ENCODE data around the gene UBASH3B. TPM values are rescaled to one million over a fixed set of nuclear protein-coding genes. Genes with fewer than 3 reads are reported as not detected.

Gene UBASH3B
- total RNA-seq, 1 experiment from 2014 or later, result 19.3 TPM

DNA sequence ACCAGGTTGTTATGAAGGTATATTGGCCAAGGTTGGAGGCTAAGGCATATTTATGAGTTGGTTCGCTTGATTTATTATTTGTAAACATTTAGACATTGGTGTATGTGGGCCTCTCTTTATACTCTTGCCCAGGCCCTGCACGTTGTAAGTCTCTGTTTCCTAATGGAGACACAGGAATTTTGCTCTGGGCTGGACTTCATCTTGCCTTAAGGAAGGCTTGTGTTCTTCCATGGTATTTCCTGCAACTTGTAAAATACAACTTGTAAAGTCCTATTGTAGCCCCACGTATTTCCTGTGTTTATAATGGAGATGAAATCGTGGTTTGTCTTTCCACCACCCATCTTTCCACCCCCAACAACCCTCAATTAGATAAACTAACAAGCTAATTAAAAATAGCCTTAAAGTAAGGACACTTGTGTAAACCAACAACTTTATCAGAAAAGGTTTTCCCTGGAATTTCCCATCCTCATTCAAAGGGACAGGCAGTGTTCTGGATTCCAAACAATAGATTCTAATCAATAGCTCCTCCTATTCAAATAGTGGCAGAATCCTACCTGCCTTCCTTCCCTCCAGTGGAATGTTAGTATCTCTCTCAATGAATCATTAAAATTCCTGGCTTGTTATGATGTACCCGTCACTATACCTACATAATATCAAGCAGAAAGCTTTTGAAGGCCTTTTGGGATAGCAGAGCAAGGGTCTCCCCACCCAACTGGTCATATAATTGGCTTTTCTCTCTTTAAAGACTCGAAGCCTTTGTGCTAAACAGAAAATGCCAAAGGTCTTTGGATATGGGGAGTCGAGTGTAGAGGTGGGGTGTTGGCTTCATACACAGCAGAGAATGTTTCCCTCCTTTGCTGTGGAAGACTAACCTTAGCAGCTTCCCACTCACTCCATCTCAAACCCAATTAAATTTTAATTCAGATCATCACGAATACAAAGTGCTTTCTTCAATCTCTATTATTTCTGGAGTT lies 77.1 kb downstream of the UBASH3B start:
- peak; percentile 72 for DNase-seq (ENCODE audit: low read depth)

DNA sequence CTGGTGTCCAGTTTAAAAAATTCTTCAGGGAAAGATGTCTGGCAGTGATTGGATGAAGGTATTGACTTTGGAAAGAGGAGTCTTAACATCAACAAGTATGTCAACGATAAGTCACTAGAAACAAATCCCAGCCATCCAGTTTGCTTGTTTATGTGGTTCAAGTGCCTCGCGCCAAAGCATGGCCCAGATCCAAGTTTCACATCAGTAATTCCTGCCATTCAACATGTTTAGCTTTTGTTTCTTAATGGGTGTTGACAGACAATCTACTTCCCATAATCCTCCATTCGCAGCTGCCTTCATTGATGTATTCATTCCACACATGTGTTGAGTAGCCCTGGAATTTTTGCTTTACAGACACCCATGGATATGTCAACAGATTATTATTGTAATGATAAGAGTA lies 77.8 kb downstream of the UBASH3B start:
- peak; percentile 62 for DNase-seq (ENCODE audit: low read depth)

DNA sequence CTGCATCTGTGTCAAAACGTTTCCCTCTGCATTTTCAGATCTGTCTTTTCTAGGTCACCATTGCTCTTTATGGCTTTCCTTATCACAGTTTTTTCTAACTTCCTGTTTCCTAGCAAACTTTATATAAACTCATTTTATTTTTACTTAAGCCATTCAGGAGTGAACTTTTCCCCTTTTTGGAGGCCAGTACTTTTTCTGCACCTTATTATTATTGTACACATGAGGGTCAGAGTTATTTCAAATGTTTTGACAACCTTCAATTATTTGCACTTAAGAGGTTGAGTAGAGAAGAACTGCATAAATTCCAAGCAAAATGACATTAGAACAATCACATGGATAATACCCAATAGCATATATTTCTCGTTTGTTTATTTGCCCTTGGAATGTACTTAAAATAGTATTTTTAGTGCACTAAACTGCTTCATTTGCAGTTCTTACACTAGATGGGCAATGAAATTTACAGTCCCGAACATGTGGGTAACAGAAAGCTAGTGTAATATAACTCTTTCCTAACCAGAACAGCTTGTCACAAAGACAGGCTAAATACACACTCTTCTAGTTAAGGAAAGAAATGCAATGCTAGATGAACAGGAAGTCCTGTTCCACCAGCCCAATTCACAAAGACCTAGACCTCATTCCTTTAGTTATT lies 79.5 kb downstream of the UBASH3B start:
- DNase-seq (ENCODE audit: low read depth), result no peak

DNA sequence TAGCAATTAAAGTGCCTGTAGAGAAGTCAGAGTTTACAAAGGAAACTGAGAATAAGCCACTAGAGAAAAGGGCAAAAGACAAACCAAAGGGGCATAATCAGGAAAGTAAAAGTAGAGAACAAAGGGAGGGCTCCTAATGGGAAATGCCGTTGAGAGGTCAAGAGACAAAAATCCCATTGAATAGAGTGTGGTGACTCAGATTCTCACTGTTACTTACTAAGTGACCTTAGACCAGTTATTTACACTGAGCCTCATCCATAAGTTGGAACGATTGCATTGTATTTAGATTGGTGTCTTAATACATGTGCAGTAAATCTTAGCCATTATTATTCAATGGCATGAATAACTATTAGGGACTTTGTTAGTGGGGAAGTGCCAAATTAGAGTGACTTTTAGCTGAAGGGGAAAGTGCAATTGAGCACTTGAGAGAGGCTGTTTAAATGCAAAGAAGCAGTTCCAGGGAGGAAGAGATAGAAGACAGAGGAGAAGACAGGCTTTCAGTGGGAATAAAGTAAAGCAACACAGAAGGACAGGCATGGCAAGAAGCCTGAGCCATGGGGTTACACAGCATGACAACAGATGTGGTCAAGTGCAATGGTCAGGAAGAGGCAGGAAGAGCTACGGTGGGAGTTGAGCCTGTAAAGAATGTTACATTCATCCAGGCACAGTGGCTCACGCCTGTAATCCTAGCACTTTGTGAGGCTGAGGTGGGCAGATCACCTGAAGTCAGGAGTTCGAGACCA lies 82.6 kb downstream of the UBASH3B start:
- peak; percentile 31 for DNase-seq (ENCODE audit: low read depth)

DNA sequence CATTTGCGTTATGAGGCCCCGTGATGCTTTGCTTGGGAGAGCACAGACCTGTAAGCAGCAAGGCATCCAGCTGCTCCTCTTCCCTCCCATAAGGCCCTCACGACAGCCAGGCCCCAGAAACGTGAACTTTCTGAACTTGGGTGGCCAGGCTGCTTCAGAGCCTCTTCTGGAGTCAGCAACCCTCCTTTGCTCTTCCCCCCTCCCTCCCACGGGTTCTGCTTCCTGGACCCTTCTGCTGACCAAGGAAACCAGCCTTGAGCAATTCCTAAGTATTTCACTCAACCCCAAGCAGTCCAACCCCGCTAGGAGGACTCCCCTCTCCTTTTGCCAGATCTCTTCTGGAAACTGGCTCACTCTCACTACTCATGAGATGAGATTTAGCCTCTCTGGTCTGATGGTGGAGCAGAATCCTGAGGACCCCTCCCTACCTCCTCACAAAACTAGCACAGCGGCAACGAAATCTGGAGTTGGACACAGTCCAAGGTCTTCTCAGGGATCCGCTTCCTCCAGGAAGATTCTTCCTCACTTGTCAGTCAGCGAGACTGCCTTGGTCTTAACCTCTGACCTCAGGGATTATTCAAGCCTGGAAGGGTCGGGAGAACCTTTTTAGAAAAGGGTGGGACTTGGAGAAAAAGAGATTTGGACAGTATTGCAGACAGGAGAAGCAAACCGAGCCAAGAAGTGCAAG lies 86.2 kb downstream of the UBASH3B start:
- DNase-seq (ENCODE audit: low read depth), result no peak

DNA sequence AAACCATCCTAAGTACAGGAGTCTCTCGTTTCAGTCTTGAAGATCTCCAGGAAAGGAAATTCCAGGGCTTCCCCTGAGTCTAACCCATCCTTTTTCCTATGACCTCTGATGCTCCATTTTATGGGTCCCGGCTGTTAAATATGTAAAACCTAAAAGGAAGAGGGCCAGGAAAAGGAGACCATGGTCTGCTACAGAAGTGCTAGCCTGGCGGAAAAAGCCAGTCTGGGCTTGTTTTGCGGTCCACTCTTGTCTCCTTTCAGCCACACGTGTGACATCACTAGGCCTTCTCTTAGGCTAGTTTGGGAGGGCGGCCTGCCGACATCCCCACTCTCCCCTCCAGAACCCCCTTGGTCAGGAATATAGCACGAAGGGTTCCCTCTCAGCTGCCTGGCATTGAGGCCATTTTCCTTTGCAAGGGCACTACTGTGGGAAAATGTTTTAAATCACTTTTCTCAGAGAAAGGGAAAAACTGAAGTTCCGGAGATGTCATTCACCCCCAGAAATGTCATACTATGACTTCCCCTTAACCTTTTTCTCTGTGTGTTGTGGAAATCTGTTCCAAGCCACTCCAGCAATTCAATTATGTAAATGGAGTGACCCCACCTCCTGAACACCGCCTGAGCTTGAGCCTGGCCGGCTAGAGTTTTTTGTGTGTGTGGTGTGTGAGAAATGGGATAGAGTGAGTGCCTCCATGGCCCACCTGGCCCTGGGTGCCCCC lies 86.9 kb downstream of the UBASH3B start:
- DNase-seq (ENCODE audit: low read depth), result no peak

DNA sequence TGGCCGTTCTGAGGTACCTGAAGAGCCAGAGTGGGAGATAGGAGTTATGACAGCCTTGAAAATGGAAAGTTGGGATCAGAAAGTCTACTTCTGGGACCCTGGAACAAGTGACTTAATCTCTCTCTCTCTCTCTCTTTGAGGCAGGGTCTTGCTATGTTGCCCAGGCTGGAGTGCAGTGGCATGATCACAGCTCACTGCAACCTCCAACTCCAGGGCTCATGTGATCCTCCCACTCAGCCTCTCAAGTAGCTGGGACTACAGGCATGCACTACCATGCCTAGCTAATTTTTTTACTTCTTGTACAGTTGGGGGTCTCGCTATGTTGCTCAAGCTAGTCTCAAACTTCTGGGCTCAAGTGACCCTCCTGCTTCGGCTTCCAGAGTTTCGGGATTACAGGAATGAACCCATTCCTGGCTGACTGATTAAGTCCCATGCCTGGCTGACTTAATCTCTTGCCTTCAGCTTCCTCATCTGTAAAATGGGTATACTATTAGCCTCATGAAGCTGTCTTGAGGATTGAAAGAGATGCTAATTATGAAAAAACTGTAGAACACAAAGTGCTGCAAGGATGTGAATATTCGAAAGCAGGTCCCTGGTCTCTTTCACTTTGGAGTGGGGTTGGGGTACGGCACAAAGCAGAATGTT lies 87.7 kb downstream of the UBASH3B start:
- no peak for DNase-seq (ENCODE audit: low read depth)

DNA sequence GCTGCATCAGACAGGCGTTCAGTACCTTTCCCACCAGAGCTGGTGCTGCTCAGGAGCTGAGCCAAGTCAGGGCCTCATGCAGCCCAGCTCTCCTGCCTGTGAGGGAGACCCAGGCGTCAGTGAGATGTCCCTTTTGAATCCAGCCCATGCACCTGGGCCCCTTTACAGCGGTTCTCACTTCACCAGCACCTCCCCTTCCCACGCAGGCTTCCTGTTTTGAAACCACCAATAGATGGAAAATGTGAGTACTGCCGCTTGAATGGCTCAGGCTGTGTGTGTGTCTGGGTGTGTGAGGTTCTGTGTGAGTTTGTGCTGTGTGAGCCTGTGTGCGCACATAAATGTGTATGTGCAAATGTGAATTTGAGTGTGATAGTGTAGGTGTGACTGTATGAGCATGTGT lies 88.4 kb downstream of the UBASH3B start:
- DNase-seq (ENCODE audit: low read depth), result no peak

DNA sequence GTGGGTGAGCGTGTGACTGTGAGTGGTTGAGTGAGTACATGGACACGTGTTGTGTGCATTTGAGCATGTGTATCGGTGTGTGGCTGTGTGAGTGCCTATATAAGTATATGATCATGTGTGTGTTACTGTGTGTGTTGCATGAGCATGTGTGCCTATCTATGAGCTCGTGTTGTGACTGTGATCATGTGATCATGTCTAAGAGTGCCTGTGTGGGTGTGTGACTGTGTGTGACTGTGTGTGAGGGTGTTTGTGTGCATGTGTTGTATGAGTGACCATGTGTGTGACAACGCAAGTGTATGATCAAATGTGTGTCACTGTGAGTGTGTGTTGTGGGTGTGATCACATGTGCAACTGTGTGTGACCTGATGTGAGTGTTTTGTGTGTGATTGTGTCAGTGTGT lies 88.8 kb downstream of the UBASH3B start:
- no peak for DNase-seq (ENCODE audit: low read depth)

DNA sequence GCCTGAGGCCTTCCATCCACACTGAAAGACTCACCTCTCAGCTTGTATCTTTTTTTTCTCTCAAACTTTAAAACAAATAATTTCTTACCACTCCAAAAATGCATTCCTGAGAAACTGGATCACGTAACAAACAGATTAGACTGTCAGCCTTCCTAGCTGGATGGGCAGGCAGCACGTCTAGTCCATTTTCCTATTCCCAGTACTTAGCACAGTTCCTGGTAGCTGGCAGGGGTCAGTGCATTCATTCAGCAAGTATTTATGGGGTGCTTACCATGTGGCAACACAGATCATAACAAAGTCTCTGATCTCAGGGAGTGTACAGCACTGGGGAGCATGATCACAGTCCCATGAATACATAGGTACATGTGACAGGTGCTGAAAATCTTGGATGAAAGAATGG lies 89.6 kb downstream of the UBASH3B start:
- DNase-seq (ENCODE audit: low read depth), result no peak

DNA sequence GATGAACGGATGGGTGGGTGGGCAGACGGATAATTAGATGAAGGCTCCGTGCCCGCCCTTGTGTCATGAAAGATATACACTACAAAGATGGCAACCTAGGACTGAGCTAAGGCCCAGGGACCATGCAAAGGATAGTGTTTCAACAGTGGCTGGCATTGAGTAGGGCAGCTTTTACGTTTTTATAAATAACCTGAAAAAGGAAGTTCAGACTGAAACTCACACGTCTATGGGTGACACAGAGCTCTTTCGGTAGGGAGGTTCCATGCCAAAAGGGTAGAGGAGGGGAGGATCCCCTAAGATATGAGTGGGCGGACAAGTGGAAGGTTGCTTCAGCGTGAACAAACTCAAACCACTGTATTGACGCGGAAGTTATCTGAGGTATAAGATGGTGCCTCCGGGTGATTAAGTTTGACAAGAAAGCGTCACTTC lies 90.5 kb downstream of the UBASH3B start:
- no peak for DNase-seq (ENCODE audit: low read depth)

DNA sequence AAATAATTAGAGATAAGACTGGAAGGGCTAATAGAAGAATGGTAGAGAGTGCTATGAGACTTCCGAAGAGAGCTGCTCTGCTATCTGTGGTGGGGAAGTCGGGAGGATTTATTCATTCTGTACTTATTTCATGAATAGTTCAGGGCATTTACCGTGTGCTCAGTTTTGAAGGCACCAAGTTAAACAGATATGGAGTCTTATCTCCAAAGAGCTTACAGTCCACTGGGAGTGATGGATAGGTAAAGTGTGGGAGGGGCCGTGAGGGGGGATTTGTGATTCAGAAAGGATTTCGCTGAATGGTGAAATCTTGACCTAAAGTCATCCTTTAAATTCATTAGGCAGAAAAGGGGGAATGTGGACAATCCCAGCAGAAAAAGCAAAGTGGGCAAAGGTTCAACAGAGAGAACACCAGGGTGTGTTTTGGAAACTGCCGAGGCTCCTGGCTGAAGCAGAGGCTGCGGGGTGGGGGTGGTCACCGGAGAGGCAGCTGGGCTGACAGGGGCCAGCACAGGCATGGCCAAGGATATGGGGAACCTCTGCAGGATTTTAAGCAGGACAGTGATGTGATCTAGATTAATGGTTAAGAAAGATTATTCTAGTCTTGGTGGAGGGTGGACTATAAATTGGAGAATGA lies 91.2 kb downstream of the UBASH3B start:
- DNase-seq (ENCODE audit: low read depth), result no peak

DNA sequence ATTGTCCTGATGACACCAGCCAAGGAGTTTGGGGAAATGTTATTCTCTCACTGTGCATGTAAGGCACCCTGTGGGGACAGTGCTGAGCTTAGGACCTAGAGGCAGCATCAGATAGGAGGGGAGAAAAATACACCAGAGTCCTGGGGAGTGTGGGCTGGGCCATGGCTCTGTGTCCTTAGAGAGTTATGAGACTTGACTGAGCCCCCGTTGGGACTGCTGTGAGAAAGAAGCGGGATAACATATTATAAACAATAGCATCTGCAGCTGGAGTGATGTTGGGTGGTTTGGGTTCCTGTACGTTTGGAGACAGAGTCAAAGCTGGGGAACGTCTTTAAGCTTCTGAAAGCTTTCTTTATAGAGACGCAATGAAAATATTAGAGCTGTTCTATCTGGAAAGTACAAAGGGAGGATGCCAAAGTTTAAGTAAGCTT lies 91.8 kb downstream of the UBASH3B start:
- no peak for DNase-seq (ENCODE audit: low read depth)

DNA sequence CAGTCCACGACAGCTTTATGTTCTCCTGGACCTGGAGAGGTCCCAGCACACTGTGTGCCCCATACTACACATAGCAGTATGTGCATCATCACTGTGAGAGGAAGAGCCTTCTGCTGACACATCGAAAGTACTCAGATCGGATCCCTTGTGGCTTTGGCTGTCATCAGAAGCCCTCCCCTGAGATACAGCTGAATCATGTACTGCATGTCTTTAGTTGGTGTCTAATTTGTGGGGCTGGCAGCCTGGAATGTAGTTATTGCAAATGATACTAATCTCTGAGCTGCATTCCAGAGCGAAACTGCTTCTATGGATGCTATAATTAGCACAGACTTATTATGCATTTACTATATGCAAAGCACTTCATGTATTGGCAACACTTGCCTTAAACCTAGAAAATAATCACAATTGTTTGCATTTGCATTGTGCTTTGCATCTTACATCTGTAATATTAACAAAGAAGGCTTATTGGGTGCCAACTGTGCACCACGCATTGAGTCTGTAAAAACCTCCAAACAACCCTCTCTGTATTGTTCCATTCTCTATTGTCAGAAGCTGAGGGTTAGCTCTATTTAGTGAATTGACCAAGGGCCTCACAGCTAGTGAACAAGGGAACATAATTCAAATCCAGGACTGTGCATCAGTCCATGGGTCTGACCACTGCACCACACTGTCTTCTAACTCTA lies 93.6 kb downstream of the UBASH3B start:
- DNase-seq (ENCODE audit: low read depth), result peak; percentile 93

DNA sequence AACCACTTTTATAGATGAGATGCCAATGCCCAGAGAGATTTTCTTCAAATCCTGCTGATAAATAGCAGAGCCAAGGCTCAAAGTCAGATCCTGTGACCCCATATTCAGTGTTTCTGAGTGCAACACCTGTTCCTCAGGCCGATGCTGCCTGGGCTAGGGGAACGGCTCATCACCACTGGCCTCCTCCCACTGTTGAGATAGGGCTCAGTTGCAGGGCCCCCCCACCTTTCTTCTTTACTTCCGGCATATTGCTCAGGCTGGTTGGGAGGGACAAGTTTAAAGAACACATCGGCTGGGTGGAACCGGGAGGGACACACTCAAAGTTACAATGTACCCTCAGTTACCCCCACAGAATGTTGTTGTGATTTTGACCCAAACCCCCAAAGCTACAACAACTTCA lies 94.5 kb downstream of the UBASH3B start:
- no peak for DNase-seq (ENCODE audit: low read depth)

DNA sequence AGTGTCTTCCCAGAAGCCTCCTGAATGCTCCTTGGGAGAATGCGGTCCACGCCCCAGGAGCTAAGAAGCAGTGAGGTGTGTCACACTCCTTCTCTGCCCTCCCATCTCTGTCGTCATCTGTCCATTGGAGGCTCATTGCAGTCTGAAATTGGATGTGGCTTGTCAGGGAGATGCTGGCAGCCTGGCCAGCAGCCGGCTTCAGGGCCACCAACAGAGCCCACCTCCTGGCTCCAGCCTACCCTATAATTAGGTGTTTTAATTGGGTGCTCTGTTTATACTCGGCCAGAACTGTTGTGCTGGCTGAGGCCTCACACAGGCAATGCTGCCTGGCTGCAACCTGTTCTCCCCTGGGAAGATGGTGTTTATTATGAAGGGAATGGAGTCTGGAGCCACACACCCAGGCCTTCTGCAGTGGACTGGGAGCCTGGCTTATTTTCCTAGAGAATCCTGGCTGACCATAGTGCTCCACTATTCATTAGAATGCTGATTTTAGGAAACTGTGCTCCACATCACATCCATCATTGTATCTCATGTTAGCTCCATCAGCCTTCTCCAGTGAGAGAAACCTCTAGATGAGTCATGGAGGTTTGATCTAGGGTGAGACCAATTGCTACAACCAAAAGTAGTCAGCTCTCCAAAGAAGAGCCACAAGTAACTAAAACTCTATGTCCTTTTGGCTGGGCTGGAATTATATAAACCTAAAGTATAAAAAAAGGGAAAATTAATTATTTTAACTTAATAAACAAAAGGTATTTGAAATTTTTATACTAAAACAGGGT lies 96.0 kb downstream of the UBASH3B start:
- DNase-seq (ENCODE audit: low read depth), result peak; percentile 70

DNA sequence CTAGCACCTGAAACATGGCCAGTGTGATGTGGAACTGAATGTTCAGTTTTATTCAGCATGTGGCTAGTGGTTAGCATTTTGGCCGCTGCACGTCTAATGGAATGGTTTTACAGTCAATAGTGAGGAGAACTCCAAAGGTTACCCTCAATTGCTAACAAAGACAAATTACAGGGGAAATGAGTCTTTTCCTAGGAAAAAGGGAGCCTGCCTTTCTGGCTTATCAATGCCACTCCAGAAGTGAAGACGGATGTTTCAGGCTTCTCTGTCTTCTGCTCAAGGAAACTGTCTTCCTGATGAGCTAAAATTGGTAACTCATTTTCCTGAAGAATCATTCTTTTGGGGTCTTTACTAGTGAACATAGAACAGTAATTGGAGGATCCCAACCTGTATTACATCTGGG lies 98.5 kb downstream of the UBASH3B start:
- no peak for DNase-seq (ENCODE audit: low read depth)

DNA sequence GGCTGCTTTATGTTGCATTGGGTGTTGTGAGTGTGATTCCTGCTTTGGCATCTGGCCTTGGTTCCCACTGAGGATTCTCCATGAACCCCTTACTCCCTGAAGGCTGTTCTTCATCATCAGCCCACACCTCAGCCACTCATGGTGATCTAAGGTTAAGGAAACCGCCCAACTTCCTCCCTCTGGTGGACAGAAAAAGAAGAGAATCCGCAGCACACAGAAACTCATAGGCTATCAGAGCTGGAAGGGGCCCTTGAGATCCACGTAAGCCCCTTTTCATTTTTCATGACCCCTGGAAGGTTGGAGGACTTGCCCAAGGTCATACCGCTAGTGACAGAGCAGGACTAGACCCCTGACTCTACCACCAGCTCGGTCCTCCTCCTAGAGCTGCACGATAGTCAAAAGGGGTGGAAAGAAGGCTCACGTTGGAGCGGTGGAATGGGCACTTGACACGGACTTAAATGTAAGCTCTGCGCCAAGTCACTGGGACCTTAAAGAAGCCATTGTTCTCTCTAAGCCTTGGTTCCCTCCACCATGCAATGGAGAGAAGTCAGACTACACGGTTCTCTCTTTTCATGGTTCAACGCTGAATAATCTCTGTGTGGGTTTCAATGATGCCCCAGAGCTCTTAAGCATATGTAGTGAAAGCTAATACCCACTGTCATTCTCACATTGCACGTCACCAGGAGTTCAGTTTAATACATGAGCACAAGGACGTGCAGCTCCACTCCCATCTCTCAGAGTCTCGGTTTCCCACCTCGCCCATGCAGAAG lies 99.2 kb downstream of the UBASH3B start:
- peak; percentile 17 for DNase-seq (ENCODE audit: low read depth)

All from M059J (cell line).